ENCODE data around the gene DPYSL5. TPM values are rescaled to one million over a fixed set of nuclear protein-coding genes. Genes with fewer than 3 reads are reported as not detected.

The DPYSL5 gene
- total RNA-seq, 1 donor from 2014 or later = 0.63 TPM

DNA sequence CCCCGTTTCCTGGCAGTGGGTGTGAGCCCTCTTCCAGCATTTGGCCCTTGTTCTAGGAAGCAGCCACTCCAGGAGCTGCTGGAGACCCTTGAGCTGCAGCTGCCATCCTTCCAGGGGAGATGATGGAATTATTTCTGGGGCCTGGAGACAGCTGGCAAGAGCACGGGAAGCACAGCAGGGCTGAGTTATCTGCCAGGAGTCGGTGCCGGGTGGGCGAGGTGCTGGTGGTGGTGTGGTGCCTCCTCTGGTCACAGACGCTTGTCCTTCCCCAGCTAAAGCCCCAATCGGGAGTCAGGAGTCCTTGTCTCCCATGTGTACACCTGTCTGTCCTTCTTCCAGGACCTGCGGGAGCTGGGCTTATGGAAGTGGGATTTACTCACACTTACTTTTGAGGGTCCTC, 36.0 kb downstream of the DPYSL5 start:
- no peak for DNase-seq (ENCODE audit: low read depth)
- TF ChIP-seq, protein P1, sequence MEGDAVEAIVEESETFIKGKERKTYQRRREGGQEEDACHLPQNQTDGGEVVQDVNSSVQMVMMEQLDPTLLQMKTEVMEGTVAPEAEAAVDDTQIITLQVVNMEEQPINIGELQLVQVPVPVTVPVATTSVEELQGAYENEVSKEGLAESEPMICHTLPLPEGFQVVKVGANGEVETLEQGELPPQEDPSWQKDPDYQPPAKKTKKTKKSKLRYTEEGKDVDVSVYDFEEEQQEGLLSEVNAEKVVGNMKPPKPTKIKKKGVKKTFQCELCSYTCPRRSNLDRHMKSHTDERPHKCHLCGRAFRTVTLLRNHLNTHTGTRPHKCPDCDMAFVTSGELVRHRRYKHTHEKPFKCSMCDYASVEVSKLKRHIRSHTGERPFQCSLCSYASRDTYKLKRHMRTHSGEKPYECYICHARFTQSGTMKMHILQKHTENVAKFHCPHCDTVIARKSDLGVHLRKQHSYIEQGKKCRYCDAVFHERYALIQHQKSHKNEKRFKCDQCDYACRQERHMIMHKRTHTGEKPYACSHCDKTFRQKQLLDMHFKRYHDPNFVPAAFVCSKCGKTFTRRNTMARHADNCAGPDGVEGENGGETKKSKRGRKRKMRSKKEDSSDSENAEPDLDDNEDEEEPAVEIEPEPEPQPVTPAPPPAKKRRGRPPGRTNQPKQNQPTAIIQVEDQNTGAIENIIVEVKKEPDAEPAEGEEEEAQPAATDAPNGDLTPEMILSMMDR (conservative IDR thresholded peaks at IDR 0.05; ENCODE audit: low read depth, low read length) = no peak
- H3K4me3 ChIP-seq (ENCODE audit: low read depth, low read length) = no peak overlapping the region

DNA sequence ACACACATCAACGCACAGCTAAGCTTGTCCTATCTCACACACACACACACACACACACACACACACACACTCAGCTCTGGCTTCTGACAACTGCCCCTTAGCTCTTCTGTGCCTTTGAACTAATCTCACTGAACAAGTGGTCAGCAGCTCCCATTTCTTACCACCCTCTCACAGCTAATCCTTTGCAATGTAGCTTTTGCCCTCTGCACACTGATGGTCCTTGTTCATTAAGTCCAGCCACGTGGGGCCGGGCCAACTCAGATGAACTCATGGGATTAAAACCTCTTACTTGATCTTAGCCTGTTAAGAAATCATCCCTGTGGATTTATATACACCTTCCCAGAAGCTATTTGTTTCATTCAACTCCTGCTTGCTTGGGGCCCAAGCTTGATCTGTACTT, 36.6 kb downstream of the DPYSL5 start:
- TF ChIP-seq, protein P1 (conservative IDR thresholded peaks at IDR 0.05; ENCODE audit: low read depth, low read length) = no peak
- no peak for DNase-seq (ENCODE audit: low read depth)
- H3K4me3 ChIP-seq (ENCODE audit: low read depth, low read length) = no peak overlapping the region

DNA sequence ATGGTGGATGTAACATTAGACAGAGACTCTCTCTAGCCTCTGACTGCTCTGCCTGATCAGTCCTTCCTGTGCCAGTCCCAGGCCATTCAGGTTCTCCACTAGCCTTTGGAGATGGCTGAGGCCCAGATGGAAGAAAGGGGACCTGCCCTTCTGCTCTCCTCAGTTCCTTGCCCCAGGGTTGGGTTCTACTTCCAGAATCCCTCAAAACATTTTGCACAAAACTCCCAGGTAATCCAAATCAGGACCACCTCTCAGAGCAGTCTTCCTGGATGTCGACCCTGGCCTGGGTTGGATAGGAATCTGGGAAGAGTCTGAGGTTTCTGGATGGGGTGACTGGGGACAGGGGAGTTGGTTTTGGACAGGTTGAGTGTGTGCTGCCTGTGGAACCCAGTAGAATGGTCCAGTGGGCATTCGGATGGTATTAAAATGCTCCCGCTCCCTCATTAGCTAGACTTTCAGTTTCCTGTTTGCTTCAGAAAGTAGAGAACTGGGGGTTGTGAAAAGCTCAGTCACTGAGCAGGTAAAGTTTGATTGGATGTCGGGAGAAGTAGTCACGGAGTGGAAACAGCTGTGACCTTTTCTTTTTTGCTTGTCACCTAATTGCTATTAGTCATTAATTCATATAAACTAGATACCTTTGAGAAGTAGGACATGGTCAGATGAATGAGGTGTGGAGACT, 37.9 kb downstream of the DPYSL5 start:
- TF ChIP-seq, protein P1 (conservative IDR thresholded peaks at IDR 0.05; ENCODE audit: low read depth, low read length) = no peak
- H3K4me3 ChIP-seq (ENCODE audit: low read depth, low read length) = no peak overlapping the region
- DNase-seq (ENCODE audit: low read depth) = no peak

DNA sequence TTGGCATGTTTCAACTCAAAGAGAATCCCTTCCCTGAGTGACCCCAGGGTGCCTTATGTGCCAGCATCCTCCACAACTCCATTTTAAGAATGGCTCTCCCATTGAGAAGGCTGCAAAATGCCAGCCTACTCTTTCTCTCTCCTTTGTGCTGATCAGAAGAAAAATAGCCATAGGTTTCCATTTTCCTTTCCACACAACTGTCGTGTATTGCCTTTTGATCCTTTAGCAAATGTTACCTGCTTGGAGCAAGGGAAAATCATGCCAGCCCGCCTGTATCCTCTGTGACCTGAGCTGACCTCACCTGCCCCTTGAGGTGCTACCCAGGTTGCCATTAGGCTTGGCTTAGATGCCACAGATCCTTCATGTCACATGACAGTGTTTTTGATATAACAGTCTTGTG, 38.8 kb downstream of the DPYSL5 start:
- no peak for DNase-seq (ENCODE audit: low read depth)
- TF ChIP-seq, protein P1 (conservative IDR thresholded peaks at IDR 0.05; ENCODE audit: low read depth, low read length) = no peak
- no peak overlapping the region for H3K4me3 ChIP-seq (ENCODE audit: low read depth, low read length)

DNA sequence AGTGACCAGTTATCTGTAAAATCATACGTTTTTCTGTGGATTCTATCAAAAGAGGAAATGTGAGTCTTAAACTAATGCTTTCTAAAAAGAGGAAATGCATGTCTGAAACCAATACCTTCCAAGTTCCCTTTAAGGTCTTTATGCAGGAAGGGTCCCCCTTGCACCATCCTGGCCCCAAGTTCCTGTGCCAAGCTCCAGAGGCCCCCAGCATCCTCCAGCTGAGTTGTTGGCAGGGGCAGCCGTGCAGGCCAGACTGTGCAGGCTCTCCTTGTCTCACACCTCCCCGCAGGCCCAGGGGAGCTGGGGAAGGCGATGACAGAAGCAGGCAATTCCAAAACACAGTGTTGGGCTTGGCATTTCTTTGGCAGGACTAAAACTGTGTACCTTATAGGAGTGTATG, 39.2 kb downstream of the DPYSL5 start:
- DNase-seq (ENCODE audit: low read depth) = no peak
- TF ChIP-seq, protein P1 (conservative IDR thresholded peaks at IDR 0.05; ENCODE audit: low read depth, low read length) = no peak
- H3K4me3 ChIP-seq (ENCODE audit: low read depth, low read length) = no peak overlapping the region

DNA sequence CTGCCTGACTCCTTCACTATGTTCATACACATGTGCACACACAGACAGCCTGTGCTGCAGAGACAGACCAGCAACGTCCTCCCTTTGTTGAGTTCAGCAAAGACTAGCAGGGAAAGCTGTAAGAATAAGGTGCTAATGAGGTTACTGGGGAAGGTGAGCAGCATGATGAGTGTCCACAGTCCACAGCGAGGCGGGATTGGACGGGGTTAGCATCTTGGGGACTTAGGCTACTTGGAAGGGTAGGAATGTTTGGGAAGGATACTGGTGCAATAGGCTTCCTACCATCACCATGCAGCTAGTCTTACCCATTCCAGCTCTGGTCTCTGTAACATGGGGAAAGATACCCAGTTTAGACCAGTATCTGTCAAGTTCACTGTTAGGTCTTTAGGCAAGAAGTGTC, 41.9 kb downstream of the DPYSL5 start:
- no peak overlapping the region for H3K4me3 ChIP-seq (ENCODE audit: low read depth, low read length)
- TF ChIP-seq, protein P1 (conservative IDR thresholded peaks at IDR 0.05; ENCODE audit: low read depth, low read length) = no peak
- no peak for DNase-seq (ENCODE audit: low read depth)

DNA sequence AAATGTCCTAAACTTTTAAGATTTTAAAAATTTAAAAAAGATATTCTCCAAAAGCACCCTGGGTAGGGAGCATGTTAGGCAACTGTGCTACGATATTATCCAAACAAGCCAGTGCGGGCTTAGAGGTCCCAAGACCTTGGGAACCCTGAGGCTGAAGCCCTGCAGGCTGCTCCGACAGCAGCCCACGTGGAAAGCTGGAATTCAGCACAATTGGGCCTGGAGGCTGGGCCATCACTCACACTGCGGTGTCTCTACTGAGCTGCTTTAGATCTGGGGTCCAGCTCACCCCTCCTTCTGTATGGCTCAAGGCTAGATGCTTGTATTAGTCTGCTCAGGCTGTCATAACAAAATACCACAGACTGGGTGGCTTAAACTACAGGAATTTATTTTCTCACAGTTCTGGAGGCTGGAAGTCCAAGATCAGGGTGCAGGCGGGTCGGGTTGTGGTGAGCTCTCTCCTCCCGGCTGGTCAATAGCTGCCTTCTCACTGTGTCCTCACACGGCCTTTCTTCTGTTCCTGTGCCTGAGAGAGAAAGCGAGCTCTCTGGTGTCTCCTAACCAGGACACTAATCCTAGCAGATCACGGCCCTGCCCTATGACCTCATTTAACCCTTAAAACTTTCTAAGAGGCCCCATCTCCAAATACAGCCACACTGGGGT, 42.5 kb downstream of the DPYSL5 start:
- TF ChIP-seq, protein P1 (conservative IDR thresholded peaks at IDR 0.05; ENCODE audit: low read depth, low read length) = no peak
- no peak overlapping the region for H3K4me3 ChIP-seq (ENCODE audit: low read depth, low read length)
- no peak for DNase-seq (ENCODE audit: low read depth)
